Putamen (tissue), 1 donor: ENCODE data around the gene NAIF1.

ENCODE experiments used
- DNase-seq: peaks from one replicate; pipeline ENCODE4 v3.0.0-alpha.2; 2016; ENCODE audit warnings: low spot score

The NAIF1 gene

DNA sequence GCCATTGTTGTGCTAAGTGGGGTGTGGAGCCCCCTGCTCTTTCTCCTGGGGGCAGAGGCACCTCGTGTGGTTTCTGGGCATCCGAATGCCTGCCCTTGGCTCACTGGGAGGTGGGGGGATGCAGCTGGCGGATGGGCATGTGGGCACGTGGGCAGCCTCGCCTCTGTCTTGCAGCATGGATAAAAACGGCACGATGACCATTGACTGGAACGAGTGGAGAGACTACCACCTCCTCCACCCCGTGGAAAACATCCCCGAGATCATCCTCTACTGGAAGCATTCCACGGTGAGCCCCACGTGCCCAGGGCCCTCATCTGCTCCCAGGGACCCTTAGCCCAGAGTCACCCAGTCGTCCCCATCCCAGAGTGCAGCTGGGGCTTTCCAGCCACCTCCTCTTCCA is 35.1 kb upstream of the NAIF1 start:
- DNase-seq, result no peak

DNA sequence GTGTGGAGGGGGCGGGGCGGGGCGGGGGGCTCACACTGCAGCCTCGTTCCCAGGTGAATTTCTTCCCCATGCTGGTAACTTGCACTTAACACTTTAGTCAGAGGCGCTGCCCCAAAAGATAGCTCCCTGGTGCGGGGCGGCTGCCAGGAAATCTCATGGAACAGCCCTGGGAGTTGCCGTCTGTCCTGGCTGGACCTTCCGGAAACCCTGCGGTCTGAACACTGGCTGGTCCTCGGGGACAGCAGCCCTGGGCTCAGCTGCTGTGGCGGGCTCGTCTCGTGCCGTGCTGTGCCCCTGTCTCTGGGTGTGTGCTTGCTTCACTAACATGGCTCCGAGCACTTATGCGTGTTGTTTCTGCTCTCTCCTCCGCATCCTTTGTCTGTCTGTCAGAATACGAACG is 34.6 kb upstream of the NAIF1 start:
- no peak for DNase-seq

DNA sequence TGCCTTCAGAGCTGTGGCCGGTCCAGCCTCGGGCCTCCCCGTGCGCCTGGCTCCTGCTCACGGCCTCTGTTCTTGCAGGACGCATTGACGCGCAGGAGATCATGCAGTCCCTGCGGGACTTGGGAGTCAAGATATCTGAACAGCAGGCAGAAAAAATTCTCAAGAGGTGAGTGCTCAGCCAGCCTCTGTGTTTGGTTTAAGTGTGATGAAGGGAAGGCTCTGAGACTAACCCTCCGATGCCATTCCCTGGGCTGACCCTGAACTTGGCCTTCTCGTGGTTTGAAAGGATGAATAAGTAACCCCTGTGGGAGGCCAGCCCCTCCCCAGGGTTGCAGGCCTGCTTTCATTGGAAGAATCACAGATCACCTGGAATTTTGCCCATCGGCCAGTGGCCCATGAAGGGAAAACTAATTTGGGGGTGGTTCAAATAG is 34.1 kb upstream of the NAIF1 start:
- no peak for DNase-seq

DNA sequence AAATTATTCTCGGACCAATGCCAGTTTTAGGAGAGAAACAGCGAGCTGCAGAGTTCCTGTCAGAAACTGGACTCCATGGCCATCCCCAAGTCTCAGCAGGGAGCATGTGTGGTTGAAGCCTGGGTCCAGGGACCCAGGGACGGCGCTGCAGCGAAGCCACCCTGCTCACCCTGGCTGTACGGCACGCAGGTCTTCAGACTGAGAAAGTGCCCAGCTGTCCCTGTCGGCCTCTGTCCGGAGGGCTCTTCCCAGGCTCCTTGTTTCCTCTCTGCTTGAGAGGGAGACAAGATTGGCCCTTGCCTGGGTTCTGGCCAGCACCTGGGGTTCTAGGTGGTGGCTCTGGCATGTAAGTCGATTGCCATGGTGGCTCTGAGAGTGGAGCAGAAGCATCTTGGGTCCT is 33.5 kb upstream of the NAIF1 start:
- DNase-seq, result no peak

DNA sequence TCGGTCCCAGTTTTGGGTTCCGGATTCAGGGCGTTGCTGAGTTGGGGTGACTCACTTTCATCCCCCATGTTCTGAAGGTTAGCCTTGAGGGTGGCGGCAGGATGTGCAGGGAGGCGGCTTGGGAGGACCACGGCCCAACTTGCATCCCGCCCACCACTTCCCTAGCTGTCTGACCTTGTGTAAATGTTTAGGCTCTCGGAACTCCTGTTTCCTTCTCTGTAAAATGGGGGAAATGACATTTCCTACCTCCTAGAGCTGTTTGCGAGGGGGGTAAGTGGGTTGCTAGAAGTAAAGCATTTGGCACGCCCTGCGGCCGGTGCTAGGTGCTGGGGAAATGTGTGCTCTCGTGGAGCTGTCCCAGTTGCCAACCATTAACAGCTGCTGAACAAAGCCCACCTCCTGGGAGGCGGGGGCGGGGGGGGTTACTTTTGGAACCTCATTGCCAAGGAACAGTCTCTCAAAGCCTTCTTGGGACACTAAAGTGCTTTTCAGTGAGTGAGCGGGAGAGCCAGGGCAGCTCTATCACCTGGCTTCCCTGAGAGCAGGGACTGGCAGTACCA is 32.9 kb upstream of the NAIF1 start:
- DNase-seq, result no peak

DNA sequence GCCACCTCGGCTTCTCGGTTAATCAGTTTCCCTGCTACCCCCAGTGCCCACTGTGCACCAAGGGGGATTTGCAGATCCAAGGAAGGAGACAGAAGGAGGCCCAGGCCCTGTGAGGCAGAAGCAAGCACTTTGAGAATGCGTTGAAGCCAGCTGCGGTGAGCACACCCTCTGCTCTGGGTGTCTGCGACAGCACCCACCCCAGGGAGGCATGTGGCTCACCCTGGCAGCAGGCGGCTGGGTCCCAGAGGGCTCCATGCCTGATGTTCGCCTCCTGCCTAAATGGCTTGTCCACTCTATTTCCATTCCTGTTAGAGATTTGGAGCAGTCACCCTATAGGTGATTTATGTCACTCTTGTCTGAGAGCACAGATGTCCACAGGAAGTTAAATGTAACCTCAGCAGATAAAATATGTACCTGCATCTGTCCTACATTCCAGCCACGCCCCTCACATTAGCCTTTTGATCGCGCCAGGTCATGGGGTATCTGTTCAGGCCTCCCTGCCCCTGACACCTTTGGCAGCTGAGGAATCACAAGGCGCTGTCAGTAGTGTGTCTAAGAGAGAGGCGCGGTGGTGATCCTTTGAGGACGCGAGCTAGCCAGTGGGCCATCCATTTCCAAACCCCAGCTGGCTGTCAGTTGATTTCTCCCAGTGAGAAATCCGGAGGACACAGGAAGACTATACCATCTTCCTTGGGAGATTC is 32.3 kb upstream of the NAIF1 start:
- no peak for DNase-seq

DNA sequence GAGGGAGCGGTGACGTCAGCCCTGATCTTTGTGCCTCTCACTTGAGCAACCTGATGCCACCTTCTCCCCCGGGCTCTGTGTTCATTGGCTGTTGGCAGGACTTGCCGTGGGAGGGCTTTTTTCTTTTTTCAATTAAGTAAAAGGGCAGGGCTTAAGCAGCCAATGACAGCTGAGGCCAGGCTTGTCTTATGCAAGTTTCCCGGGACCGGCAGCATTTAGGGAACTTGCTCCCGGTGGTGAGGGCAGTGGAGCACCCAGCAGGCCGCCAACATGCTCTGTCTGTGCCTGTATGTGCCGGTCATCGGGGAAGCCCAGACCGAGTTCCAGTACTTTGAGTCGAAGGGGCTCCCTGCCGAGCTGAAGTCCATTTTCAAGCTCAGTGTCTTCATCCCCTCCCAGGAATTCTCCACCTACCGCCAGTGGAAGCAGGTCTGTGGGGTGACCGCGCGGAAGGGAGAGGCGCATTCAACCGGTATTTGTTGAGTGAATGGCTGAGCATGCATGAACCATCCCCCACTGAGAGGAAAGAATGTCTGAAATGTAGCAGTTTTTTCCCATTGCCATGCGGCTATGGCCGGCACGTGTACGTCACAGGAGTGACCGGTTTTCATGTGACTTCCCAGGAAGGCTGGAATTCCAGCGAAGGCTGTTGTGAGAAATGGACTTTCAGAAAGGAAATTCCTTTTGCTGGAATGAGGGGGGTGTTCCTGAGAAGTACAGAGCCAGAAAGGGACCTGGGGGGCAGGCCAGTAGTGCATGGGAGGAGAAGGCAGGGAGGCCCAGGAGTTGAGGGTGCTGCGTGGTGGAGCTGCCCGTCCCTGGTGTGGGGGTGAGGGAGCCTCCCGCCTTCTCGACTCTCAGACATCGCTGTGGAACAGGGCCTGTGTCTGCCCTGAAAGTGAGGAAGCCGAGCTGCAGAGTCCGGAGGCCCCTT is 31.4 kb upstream of the NAIF1 start:
- peak; percentile 92 for DNase-seq

DNA sequence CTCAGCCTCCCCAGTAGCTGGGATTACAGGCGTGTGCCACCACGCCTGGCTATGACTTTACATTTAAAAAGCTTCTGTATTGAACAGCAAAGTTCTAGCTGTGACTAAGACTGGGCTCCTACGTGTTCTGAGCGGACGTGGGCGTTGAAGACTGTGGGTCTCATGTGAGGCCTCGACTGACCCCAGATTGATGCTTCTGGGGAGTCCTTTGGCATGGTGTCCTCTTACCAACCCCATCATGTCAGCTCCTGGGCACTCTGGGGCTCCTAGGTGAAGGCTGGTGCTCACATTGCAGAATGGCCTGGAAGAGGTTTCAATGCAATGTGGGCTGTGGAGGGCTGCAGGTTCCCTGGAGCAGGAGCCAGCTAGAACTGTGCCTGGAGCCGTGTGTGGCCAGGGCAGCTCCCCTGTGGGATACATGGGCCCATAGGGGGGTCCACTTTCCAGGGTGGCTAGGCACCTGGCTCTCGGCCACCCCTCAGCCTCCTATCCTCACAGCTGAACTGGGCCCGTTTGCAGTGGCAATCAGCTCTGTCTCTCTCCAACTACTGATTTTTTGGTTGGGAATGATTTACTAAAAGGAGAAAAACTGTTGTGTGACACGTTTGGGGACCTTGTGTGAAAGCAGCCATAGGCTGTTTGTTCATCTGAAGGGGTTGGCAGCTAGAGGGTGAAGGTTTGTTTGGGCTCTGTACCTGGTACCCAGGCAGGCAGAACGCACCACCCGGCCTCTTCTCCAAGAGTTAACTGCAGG is 30.6 kb upstream of the NAIF1 start:
- DNase-seq, result no peak

DNA sequence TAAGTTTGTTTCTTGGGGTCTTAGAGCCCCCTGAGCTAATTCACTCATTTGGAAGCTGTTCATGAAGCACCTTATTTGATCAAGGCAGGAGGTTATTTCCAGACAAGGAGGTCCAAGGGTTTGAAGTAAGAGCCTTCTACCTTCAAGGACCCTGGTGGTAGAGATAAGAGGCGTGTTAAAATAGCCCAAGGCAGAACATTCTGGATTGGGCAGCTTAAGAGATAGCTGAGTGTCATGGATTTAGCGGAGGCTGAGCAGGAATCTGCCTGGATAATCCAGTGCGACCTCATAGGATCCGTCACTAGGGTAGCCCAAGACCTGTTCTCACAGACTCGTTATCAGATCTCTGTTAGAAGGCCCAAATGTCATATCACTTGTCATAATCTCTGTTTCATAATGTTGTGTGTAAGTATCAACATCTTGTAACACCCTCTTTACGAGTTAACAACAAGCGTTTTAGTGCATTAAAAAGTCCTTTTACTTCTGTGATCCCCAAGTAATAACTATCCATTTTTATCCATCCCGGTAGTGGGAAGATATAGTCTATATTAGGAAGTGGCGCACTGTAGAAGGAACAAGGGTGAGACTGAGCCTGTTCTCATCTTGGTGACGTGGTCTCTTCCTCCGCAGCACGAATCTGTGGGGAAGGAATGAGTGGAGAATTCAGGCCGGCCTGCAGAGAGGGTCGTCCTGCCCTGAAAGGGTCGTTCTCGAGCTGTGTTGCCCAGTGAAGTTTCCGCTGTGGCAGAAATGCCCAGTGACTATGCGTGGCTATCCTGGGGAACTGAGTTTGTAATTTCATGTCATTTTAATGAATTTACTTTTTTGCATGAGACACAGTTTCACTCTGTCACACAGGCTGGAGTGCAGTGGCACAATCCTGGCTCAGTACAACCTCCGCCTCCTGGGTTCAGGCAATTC is 29.8 kb upstream of the NAIF1 start:
- no peak for DNase-seq

DNA sequence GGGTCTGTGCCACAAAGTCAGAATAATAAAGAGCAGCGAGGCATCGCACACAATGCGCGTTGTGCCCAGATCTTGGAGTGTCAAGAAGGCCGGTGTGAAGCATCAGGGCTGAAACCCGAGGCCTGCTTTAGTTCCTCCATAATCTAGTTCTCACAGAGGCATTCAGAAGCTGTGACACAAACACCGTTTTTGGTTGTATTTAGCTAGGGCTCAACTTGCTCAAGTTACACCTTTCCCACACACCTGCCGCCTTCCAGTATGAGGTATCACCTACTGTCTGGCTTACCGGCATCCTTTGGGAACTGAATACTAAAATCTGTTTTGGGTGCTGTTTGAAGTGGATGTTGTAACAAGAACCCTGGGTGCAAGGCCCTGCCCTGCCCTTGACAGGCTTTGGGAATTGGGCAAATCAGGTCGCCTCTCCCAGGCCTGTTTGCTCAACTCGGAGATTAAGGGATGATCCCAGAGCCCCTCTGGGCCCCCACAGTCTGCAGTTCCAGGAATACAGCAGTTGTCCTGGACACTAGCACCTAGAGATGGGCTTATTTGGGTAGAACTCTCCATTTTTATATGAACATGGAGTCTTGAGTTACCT is 27.9 kb upstream of the NAIF1 start:
- DNase-seq, result no peak

DNA sequence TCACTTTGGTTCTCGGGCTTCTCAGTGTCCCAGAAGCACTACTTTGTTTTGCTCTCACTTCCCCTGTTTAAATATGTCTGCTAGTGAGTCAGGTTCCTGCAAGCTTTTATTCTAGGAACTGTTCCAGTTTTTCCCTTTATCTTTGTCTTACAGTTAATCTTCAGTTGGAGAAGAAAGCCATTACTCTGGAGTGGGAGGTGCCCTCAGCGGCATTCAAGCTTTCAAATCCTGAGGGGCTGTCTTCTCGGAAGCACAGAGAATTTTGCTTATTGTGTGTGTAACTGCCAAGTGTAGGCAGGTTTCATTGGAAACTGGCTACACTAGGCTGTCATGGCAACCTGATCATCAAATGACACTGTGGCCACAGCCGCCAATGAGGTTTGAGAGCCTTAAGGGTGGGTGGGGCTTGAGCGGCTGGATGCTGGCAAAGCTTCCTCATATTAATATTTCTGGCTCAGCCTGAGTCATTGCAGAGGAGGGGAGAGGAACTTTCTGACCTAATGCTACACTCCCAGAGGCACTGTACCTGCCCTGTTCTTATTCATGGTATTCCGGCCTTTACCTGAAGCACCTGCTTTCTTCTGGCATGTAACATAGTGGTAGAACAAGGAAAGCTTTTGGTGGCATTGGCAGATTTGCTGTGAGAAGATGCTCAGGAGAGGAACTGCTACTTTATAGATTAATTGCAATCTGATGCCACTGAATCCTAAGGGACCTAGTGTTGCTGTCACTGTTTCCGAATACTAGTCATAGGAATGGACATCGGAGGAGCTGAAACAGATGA is 27.2 kb upstream of the NAIF1 start:
- DNase-seq, result peak; percentile 91

DNA sequence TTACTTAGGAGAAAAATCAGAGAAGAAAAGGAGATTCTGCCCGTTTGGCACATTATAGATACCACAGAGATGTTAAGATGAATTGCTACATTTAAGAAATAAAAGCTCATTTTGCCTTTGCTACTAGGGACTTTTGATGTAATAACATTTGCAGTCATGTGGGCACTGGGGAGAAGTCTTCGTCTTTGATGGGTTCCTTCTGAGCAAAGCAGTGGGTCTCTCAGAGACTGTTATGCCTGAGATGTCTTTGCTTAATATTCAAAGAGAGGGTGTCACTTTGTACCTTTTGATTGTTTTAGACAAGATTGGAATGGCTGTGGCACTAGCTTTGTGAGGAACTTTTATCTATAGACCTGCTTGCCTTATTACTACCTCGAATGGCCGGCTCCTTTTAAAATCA is 25.9 kb upstream of the NAIF1 start:
- no peak for DNase-seq

DNA sequence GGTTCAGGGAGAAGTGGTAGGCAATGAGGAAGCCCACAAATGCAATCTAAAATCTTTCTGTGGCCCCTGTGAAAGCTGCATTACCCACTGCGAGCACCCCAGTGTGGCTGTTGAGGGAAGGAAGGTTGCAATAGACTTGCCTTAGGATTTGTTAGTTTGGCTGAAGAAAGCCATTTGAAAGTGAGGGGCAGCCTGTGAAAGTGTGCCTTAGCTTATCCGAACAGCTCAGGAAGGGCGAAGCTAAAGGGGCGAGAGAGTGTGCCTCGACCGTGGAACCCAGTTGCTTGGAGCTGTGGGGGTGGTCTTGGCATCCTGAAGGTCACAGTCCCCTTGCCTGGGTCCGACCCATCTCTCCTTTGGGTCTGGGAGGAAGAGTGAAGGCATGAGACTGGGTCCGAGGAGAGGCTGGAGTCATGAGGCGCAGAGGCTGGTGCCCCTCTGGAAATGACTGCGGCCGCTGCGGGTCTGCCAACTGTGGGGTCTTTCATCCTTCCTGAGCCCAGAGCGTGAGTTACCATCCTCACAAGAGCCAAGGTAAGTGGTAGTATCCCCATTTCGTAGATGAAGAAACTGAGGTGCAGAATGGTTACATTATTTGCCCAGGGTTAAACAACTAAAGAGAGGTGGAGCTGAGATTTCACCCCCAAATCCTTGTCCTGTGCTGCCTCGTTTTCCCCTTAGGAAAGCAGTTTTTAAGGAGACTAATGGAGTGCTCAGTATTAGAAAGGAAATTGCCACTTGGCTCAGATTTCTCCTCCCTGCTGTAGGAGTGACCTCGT is 25.3 kb upstream of the NAIF1 start:
- DNase-seq, result no peak

DNA sequence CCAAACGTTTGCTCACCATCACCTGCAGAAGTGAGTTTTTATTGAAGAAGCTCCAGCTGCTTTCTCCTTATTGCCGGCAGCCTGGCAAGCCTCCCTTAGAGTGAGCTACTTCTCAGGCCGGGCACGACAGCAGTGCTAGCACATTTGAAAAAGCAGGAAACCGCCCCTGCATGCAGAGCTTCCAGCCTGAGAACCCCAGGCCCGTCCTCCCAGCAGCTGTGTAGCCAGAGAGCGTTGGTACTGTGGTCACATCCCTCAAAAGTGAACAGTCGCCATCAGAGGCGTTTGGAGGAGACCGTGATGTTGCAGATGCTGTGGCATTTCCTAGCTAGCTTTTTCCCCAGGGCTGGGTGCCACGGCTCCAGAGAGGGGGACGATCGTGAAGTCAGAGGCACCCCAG is 24.5 kb upstream of the NAIF1 start:
- DNase-seq, result no peak

DNA sequence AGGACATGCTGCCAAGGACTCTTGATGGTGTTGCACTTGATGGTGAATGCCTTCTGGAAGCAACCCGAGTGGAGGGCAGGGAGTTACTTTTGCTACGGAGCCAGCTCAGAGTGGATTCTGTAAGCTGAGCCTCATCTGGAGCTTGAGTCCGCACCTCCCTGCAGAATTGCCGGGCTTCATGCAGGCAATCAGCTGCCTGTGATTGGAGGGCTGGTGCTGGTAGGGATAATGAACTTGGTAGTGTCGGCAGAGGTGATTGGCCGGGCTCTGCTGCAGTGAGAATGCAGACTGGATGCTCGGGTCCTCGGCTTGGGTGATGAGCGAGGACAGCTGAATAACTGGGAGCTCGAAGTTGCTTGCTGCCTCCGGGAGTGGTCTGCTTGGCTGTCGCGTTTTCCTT is 24.0 kb upstream of the NAIF1 start:
- peak; percentile 88 for DNase-seq

DNA sequence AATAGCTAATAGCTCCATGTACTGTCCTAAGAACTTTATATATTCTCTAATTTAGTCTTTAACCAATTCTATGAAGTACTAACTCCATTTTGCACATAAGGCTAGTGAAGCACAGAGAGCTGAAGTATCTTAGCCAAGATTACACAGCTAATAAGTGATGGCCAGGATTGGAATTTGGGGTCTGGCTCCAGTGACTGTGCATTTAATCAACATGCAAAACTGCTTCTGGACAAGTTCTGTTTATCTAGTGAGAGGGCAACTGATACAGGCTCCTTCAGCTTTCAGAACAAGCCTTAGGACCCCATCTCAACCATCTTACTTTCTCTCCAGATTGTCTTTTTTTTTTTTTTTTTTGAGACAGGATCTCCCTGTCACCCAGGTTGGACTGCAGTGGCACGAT is 22.2 kb upstream of the NAIF1 start:
- DNase-seq, result no peak

DNA sequence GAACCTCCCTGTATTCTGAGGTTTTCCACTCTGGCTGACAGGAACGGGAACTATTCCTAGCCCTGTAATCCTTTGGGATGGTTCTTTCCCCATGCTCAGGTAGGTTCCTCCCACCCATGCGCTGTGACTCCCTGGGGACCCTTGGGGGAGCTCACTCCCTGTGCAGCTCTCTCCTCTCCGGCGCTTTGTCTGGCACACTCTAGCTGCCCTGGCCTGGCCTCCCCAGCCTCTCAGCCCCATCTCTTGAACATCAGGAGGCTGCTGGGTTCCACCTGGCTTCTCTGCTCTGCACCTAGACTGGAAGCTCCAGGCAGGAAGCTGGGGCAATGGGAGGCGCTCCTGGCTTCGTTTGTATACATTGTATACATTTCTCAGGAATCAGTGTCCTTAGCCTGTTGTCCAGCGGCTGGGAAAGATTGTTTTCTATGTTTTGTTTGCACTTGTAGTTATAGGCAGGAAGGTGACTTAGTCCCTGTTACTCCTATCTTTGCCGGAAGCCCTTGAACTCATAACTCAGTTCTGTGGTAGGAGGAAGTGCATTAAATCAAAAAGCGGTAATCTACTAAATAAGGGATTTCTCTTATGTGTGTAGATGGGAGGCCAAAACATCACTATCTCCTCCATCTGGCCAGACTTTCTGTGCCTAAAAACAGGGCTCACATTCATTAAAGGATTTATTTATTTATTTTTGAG is 21.3 kb upstream of the NAIF1 start:
- no peak for DNase-seq

DNA sequence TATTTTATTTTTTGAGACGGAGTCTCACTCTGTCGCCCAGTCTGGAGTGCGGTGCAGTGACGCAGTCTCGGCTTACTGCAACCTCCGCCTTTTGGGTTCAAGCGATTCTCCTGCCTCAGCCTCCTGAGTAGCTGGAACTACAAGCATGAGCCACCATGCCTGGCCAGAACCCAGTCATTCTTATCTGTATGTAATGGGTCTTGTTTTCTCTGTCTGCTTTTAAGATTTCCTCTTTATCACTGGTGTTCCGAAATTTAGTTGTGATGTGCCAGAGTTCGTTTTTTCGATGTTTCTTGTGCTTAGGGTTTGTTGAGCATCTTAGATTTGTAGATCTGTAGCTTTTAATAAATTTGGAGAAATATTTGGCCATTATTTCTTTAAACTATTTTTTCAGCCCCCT is 20.1 kb upstream of the NAIF1 start:
- DNase-seq, result no peak

DNA sequence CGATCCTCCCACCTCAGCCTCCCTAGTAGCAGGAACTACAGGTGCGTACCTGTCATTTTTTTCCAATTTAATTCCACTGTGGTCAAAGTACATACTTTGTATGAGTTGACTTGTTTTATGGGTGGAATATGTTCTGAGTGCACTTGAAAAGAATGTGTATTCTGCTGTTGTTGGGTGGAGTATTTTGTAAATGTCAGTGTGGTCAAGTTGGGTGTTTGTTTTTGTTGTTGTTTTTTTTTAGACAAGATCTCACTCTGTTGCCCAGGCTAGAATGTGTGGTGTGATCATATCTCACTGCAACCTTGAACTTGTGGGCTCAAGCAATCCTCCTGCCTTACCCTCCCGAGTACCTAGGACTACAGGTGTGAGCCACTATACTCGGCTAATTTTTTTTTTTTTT is 18.8 kb upstream of the NAIF1 start:
- no peak for DNase-seq
